ENCODE data around the gene MSANTD1.

The MSANTD1 gene

GRCh38 chr4:3267576-3268394 is 18.8 kb downstream of the MSANTD1 start:
- DNase-seq = no peak

GRCh38 chr4:3268395-3269104 is 19.6 kb downstream of the MSANTD1 start:
- DNase-seq = no peak

GRCh38 chr4:3269105-3269927 is 20.4 kb downstream of the MSANTD1 start:
- DNase-seq = no peak

- DNase-seq = no peak
Observed at GRCh38 chr4:3269991-3270611, 21.1 kb downstream of the MSANTD1 start.

- no peak for DNase-seq
Observed at GRCh38 chr4:3271131-3271530, 22.2 kb downstream of the MSANTD1 start.

GRCh38 chr4:3276986-3277385 is 28.0 kb downstream of the MSANTD1 start:
- no peak for DNase-seq

GRCh38 chr4:3280466-3280865 is 31.5 kb downstream of the MSANTD1 start:
- DNase-seq = no peak

GRCh38 chr4:3283483-3283882 is 34.5 kb downstream of the MSANTD1 start:
- no peak for DNase-seq

GRCh38 chr4:3283916-3284315 is 35.0 kb downstream of the MSANTD1 start:
- no peak for DNase-seq

GRCh38 chr4:3284734-3285557 is 36.0 kb downstream of the MSANTD1 start:
- no peak for DNase-seq

GRCh38 chr4:3285558-3286334 is 36.8 kb downstream of the MSANTD1 start:
- DNase-seq = no peak

GRCh38 chr4:3286335-3287175 is 37.6 kb downstream of the MSANTD1 start:
- no peak for DNase-seq

GRCh38 chr4:3287271-3287971 is 38.5 kb downstream of the MSANTD1 start:
- no peak for DNase-seq

GRCh38 chr4:3287972-3288570 is 39.1 kb downstream of the MSANTD1 start:
- no peak for DNase-seq

GRCh38 chr4:3288571-3289094 is 39.7 kb downstream of the MSANTD1 start:
- no peak for DNase-seq

GRCh38 chr4:3290476-3290875 is 41.5 kb downstream of the MSANTD1 start:
- no peak for DNase-seq

- no peak for DNase-seq
Observed at GRCh38 chr4:3290889-3291321, 41.9 kb downstream of the MSANTD1 start.

GRCh38 chr4:3291411-3291968 is 42.5 kb downstream of the MSANTD1 start:
- DNase-seq = no peak

All from activated CD4-positive, alpha-beta T cell treated with anti-CD3 and anti-CD28 coated beads, Interleukin-2, amount 50 U/mL, for 16 hours (primary cell).